ENCODE measurements around the gene CDC37L1. TPM values are rescaled to one million over a fixed set of nuclear protein-coding genes. Genes with fewer than 3 reads are reported as not detected.

CDC37L1 gene
- total and polyA plus RNA-seq, 2 experiments from 2014 or later = 26.9 to 29.6 TPM

DNA sequence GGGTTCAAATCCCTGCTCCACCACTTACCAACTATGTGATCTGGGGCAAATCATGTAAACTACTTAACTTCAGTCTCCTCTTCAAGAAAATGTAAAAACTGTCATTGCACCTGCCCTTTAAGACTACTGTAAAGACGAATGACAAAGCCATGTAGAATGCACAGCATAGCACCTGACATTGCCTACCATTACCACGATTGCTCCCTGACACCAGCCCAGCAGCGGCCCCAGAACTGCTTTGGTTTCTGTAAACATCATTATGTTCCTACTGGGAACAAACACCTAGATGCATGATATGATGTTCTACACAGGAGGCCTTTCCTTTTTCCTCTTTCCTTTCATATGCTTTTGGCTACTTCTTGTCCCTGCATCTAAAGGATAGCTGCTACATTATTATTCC, 40.4 kb upstream of the CDC37L1 start:
- Histone ChIP-seq H4K20me1 (replicated peaks; ENCODE audit: insufficient read depth) (no peaks in the 10 kb centered on the region), H3K9me2 (ENCODE audit: insufficient read depth) (no peaks in the 10 kb centered on the region), H3K27ac (ENCODE audit: low read depth) (no peak overlapping the region), H3K4me2 (no peak overlapping the region; the same call in 1 of the 2 replicates), H2AFZ (no peak overlapping the region), H3F3A (replicated peaks; ENCODE audit: low read depth) (no peaks in the 10 kb centered on the region), H3K79me2 (replicated peaks; ENCODE audit: insufficient read depth) (no peaks in the 10 kb centered on the region), H3K4me1 (ENCODE audit: insufficient read depth) (peaks cover 9% of the 10 kb centered on the region), H3K4me3 (no peak overlapping the region), H3K36me3 (ENCODE audit: insufficient read depth) (no peaks in the 10 kb centered on the region), H3K27me3 (ENCODE audit: insufficient read depth) (no peaks in the 10 kb centered on the region)
- Mint-ChIP-seq H3K4me1 (peaks cover 10% of the 10 kb centered on the region), H3K9me3 (no peaks in the 10 kb centered on the region), H3K4me3 (no peak overlapping the region), H3K36me3 (ENCODE audit: low read depth) (no peaks in the 10 kb centered on the region), H3K27me3 (ENCODE audit: insufficient read depth, low read depth, poor library complexity) (no peaks in the 10 kb centered on the region), H3K27ac (no peak overlapping the region)
- TF ChIP-seq, protein P1, sequence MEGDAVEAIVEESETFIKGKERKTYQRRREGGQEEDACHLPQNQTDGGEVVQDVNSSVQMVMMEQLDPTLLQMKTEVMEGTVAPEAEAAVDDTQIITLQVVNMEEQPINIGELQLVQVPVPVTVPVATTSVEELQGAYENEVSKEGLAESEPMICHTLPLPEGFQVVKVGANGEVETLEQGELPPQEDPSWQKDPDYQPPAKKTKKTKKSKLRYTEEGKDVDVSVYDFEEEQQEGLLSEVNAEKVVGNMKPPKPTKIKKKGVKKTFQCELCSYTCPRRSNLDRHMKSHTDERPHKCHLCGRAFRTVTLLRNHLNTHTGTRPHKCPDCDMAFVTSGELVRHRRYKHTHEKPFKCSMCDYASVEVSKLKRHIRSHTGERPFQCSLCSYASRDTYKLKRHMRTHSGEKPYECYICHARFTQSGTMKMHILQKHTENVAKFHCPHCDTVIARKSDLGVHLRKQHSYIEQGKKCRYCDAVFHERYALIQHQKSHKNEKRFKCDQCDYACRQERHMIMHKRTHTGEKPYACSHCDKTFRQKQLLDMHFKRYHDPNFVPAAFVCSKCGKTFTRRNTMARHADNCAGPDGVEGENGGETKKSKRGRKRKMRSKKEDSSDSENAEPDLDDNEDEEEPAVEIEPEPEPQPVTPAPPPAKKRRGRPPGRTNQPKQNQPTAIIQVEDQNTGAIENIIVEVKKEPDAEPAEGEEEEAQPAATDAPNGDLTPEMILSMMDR (conservative IDR thresholded peaks at IDR 0.05; ENCODE audit: low read depth in 2 of 2) = no peak
- TF ChIP-seq, protein P2, sequence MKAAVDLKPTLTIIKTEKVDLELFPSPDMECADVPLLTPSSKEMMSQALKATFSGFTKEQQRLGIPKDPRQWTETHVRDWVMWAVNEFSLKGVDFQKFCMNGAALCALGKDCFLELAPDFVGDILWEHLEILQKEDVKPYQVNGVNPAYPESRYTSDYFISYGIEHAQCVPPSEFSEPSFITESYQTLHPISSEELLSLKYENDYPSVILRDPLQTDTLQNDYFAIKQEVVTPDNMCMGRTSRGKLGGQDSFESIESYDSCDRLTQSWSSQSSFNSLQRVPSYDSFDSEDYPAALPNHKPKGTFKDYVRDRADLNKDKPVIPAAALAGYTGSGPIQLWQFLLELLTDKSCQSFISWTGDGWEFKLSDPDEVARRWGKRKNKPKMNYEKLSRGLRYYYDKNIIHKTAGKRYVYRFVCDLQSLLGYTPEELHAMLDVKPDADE (IDR thresholded peaks at IDR 0.05) = no peak
- TF ChIP-seq ZNF462 (CRISPR knock-in tag; IDR thresholded peaks at IDR 0.05) (no peak), POLR2AphosphoS5 (IDR thresholded peaks at IDR 0.05; ENCODE audit: low read depth) (no peak), CREB1 (CRISPR knock-in tag; IDR thresholded peaks at IDR 0.05; ENCODE audit: low read depth) (no peak)
- ATAC-seq = peak; percentile 31; the same call in 2 of the 3 replicates
- DNase-seq (ENCODE audit: low spot score) = peak; percentile 26
